Body of pancreas (tissue), 4 donors: ENCODE results near the gene PPP1CA. TPM values are rescaled to one million over a fixed set of nuclear protein-coding genes. Genes with fewer than 3 reads are reported as not detected.
"Not testable (repeated sequence)": the region's sequence is repeated elsewhere in the genome, so short reads cannot be mapped to it uniquely, and the experiment has no call there.

Experiments
- ATAC-seq: fragments of 150-250 bp; one replicate; pipeline ENCODE4 v1.9.1; 2016
- DNase-seq, 4 donors: peaks; one replicate each; pipeline ENCODE4 v3.0.0-alpha.2; 2019
- H3K27ac ChIP-seq, 4 donors: fragments of 200-600 bp; sonication (generic); 1 replicate in 3 of 4; 2 replicates in 1 of 4; pipeline versions ENCODE4 v1.5.1 to v1.6.1; 2016 to 2019; ENCODE audit warnings: mild to moderate bottlenecking in 1 of 4, mixed read lengths in 1 of 4, moderate library complexity in 1 of 4
- H3K27me3 ChIP-seq, 2 donors: fragments of 200-600 bp; sonication (generic); one replicate each; pipeline ENCODE4 v1.6.0; 2016; ENCODE audit warnings: mild to moderate bottlenecking in 1 of 2
- H3K36me3 ChIP-seq, 2 donors: fragments of 200-600 bp; sonication (generic); replicated peaks in 1 of 2; 2 replicates each; pipeline ENCODE4 v1.5.1; 2016; ENCODE audit warnings: low read depth in 2 of 2; ENCODE audit not compliant: insufficient read depth in 1 of 2
- H3K4me1 ChIP-seq: fragments of 200-600 bp; sonication (generic); one replicate; pipeline ENCODE4 v1.6.0; 2016
- H3K4me3 ChIP-seq, 2 donors: fragments of 200-600 bp; sonication (generic); 1 replicate in 1 of 2; 2 replicates in 1 of 2; pipeline ENCODE4 v1.5.1; 2016 to 2019
- H3K9me3 ChIP-seq, 3 donors: fragments of 200-600 bp; sonication (generic); 1 replicate in 2 of 3; 2 replicates in 1 of 3; pipeline ENCODE4 v1.5.1; 2016
- CTCF ChIP-seq, 7 experiments: fragments of 450-650 bp in 4 of 7; fragments of 200-600 bp in 3 of 7; sonication (generic) in 3 of 7; IDR thresholded peaks; one replicate each; pipeline ENCODE4 v1.5.1; 2016 to 2019; ENCODE audit warnings: antibody characterized with exemption in 7 of 7
- POLR2A ChIP-seq, 3 donors: fragments of 450-650 bp; IDR thresholded peaks; one replicate each; pipeline ENCODE4 v1.6.1; 2016; ENCODE audit warnings: antibody characterized with exemption in 3 of 3, mild to moderate bottlenecking in 2 of 3
- WGBS, 2 donors: methylation state at CpG; one replicate each; pipeline ENCODE4 v1.1.5; 2017; 5-methylcytosine and 5-hydroxymethylcytosine counted together
- intact Hi-C: fragments of 100-400 bp; cut with DNase I; formaldehyde crosslinking; loops from one replicate; pipeline ENCODE4 v1.15.1; 2023
- total RNA-seq, 2 donors: library from RNA; depleted of rRNA; stranded (reverse); fragments of >200 nt; gene quantifications; one replicate each; pipeline ENCODE4 v1.1.0, GENCODE V29; 2016

Gene PPP1CA
- total RNA-seq, 2 donors from 2014 or later = 81.1 to 104 TPM

GRCh38 chr11:67404515-67405195 lies 3.0 kb upstream of the PPP1CA start:
- WGBS, 2 donors = 45 to 65% methylated on average over 4 to 13 of the region's 13 CpGs
- TF ChIP-seq CTCF (IDR thresholded peaks at IDR 0.05) (no peak), POLR2A (IDR thresholded peaks at IDR 0.05) (no peak)
- Histone ChIP-seq H3K27me3 (no peaks in the 10 kb centered on the region), H3K36me3 (no peaks in the 10 kb centered on the region), H3K9me3 (no peaks in the 10 kb centered on the region), H3K27ac (no peak overlapping the region), H3K4me1 (peaks cover 21% of the 10 kb centered on the region), H3K4me3 (no peak overlapping the region)
- intact Hi-C loops = no loop called here
- no peak for ATAC-seq
- no peak for DNase-seq

GRCh38 chr11:67403085-67403484 lies 1.4 kb upstream of the PPP1CA start:
- H3K27me3 ChIP-seq, H3K9me3 ChIP-seq, H3K4me3 ChIP-seq, intact Hi-C loops, H3K27ac ChIP-seq, ATAC-seq, DNase-seq, H3K36me3 ChIP-seq: not testable (repeated sequence)
- 94 to 96% methylated on average over 8 to 9 of the region's 9 CpGs for WGBS, 2 donors
- peaks cover 27% of the 10 kb centered on the region for H3K4me1 ChIP-seq

GRCh38 chr11:67402192-67402839 lies 658 bp upstream of the PPP1CA start:
- ATAC-seq, intact Hi-C loops, H3K9me3 ChIP-seq, H3K27me3 ChIP-seq, H3K4me3 ChIP-seq, DNase-seq: not testable (repeated sequence)
- H3K27ac ChIP-seq = peak overlapping the region; percentile 47 to 98 (median 78)
- peaks cover 27% of the 10 kb centered on the region for H3K4me1 ChIP-seq
- peaks cover 8 to 13% of the 10 kb centered on the region in 2 donors for H3K36me3 ChIP-seq
- WGBS, 2 donors = 48 to 51% methylated on average over 19 of the region's 19 CpGs

- DNase-seq = no peak
- Histone ChIP-seq H3K36me3 (peaks cover 8 to 13% of the 10 kb centered on the region in 2 donors), H3K27ac (peak overlapping the region; percentile 87 to 98 (median 93)), H3K4me1 (peaks cover 27% of the 10 kb centered on the region), H3K9me3 (no peaks in the 10 kb centered on the region), H3K27me3 (no peaks in the 10 kb centered on the region), H3K4me3 (peak overlapping the region; percentile 95 to 97)
- ATAC-seq = no peak
- TF ChIP-seq POLR2A (IDR thresholded peaks at IDR 0.05) (no peak), CTCF (IDR thresholded peaks at IDR 0.05) (no peak)
- 0 to 3% methylated on average over 1 to 25 of the region's 27 CpGs for WGBS, 2 donors
- intact Hi-C loops = no loop called here
These were observed 640 bp downstream of the PPP1CA start for GRCh38 chr11:67400942-67401494.

- Histone ChIP-seq H3K4me3 (peak overlapping the region in 1 of 2 donors; percentile 95), H3K9me3 (no peaks in the 10 kb centered on the region), H3K27ac (peak overlapping the region in 3 of 4 donors; percentile 87 to 98 (median 95)), H3K4me1 (peaks cover 27% of the 10 kb centered on the region), H3K36me3 (peaks cover 8 to 13% of the 10 kb centered on the region in 2 donors), H3K27me3 (no peaks in the 10 kb centered on the region)
- TF ChIP-seq CTCF (IDR thresholded peaks at IDR 0.05) (no peak), POLR2A (IDR thresholded peaks at IDR 0.05) (no peak)
- no peak for DNase-seq
- ATAC-seq = no peak
- WGBS, 2 donors = 20 to 28% methylated on average over 15 to 22 of the region's 23 CpGs
- intact Hi-C loops = no loop called here
These were observed 1.3 kb downstream of the PPP1CA start for GRCh38 chr11:67400251-67400941.
